ENCODE data around the gene TNN. TPM values are rescaled to one million over a fixed set of nuclear protein-coding genes. Genes with fewer than 3 reads are reported as not detected.

The TNN gene
- total and polyA plus RNA-seq, 10 of the 15 experiments (the other 5 are each of a cell fraction or from before 2014, with no cell fraction given): 0.05 to 0.17 (median 0.11) TPM

GRCh38 chr1:175148068-175148467 lies 80.4 kb downstream of the TNN start:
- Histone ChIP-seq H3K4me1 (ENCODE audit: control insufficient read depth, insufficient read depth, low read length) (peaks cover 2% of the 10 kb centered on the region), H3K4me2 (ENCODE audit: control insufficient read depth, insufficient read depth) (no peak overlapping the region), H3K27ac (ENCODE audit: control insufficient read depth, insufficient read depth) (no peak overlapping the region), H3K9me3 (replicated peaks; ENCODE audit: control insufficient read depth, insufficient read depth, low read length) (no peaks in the 10 kb centered on the region; the same call in 1 of the 3 replicates), H3K9ac (ENCODE audit: control insufficient read depth, insufficient read depth, low read length) (no peak overlapping the region), H3K79me2 (ENCODE audit: control insufficient read depth, insufficient read depth, low read length) (no peaks in the 10 kb centered on the region), H3K4me3 (no peak overlapping the region), H4K20me1 (ENCODE audit: control insufficient read depth, insufficient read depth) (no peaks in the 10 kb centered on the region), H2AFZ (ENCODE audit: control insufficient read depth, low read depth, low read length) (no peak overlapping the region), H3K36me3 (ENCODE audit: control insufficient read depth in 2 of 2, insufficient read depth in 2 of 2, low read length in 1 of 2) (no peaks in the 10 kb centered on the region), H3K27me3 (replicated peaks in 1 of 2; ENCODE audit: control insufficient read depth in 2 of 2, insufficient read depth in 2 of 2, low read length in 1 of 2) (peaks cover 0 to 2% of the 10 kb centered on the region in 2 experiments; a peak in 2 of 4 replicates)
- SMC1A ChIA-PET (ENCODE audit: uncharacterized antibody, unreplicated experiment): interaction anchor here (8.9 kb wide), 1 partner anchor 171 kb away, joined by 208 read pairs; no protein-coding TSS in a partner anchor
- RAD21 ChIA-PET (ENCODE audit: unreplicated experiment): interaction anchor here (0.7 to 9.9 kb wide), 4 partner anchors 23 to 172 kb away, joined by 3 to 191 read pairs (median 15); partner anchors contain the start of gene MRPS14
- CTCF ChIA-PET: interaction anchor here (1.1 to 13.1 kb wide), 9 partner anchors 16 to 289 kb away, joined by 3 to 482 read pairs (median 64); no protein-coding TSS in a partner anchor
- in situ Hi-C loops (cut with MboI): no loop called here
- no TSS peak for BruUV-seq (replicated peaks)
- FAIRE-seq (no peak), ATAC-seq (no peak), DNase-seq (ENCODE audit: low read depth, low spot score) (no peak)
- POLR2A ChIA-PET: interaction anchor here (1.5 kb wide), 1 partner anchor 16 kb away, joined by 3 read pairs; no protein-coding TSS in a partner anchor
- intact Hi-C loops (cut with micrococcal nuclease; ENCODE audit: unreplicated experiment): no loop called here
- WGBS (ENCODE audit: insufficient coverage, insufficient replicate concordance, low lambda C conversion rate, missing lambda C conversion rate): 44% methylated on average over 7 of the region's 7 CpGs
- TF ChIP-seq SMARCA5 (IDR thresholded peaks at IDR 0.05): no peak
- peak; percentile 28; the same call in 1 of the 2 replicates for TF ChIP-seq SPI1 (IDR thresholded peaks at IDR 0.05; ENCODE audit: borderline replicate concordance, insufficient read depth, low read depth, low read length)

DNA sequence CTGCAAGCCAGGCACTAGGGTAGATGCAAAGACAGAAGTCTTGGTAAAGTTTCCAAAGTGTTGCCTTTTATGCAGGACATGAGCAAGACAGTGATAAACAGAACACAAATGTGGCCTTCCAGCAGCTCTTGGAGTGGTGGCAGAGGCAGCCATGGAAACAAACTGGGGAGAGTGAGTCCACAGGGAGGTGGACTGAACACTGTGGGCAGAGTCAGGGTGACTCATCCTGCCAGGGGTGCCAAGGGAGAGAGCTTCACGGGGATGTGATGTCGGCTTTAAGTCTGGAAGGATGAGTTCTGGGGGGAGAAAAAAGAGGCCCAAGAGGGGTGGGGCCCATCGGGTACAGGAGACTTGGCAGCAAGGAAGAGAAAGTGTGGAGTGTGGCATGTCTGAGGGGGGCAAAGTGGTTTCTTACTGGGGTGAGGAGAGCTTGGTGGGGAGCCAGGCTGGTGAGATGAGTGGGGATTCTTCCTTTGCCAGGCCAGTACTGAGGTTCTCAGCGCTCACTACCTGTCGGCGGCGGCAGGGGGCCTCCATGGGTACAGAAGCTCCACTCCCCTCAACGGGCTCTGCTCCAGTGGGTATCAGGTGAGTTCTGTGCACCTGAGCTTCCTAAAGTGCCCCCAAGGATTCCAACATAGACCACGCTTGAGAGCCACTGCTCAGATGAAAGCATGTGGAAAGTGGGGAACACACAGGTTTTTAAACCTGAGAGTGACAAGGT lies 83.1 kb downstream of the TNN start:
- no peaks in the 10 kb centered on the region for H4K20me1 ChIP-seq (ENCODE audit: control insufficient read depth, insufficient read depth)
- H3K79me2 ChIP-seq (ENCODE audit: control insufficient read depth, insufficient read depth, low read length): no peaks in the 10 kb centered on the region
- no peak overlapping the region for H3K9ac ChIP-seq (ENCODE audit: control insufficient read depth, insufficient read depth, low read length)
- 37% methylated on average over 9 of the region's 9 CpGs for WGBS (ENCODE audit: insufficient coverage, insufficient replicate concordance, low lambda C conversion rate, missing lambda C conversion rate)
- H3K27ac ChIP-seq (ENCODE audit: control insufficient read depth, insufficient read depth): no peak overlapping the region
- intact Hi-C loops (cut with micrococcal nuclease; ENCODE audit: unreplicated experiment) (loop anchor here (10.0 kb wide), 2 partner anchors 594 to 924 kb away; partner anchors contain the start of gene TNR), in situ Hi-C loops (cut with MboI) (loop anchor here (10.0 kb wide), 2 partner anchors 284 to 924 kb away; no protein-coding TSS in a partner anchor)
- ChIA-PET CTCF (interaction anchor here (0.9 to 13.1 kb wide), 37 partner anchors 9 to 924 kb away, joined by 3 to 482 read pairs (median 6); no protein-coding TSS in a partner anchor), POLR2A (interaction anchor here (1.4 kb wide), 1 partner anchor 8 kb away, joined by 3 read pairs; no protein-coding TSS in a partner anchor), RAD21 (ENCODE audit: unreplicated experiment) (interaction anchor here (1.0 to 9.9 kb wide), 14 partner anchors 9 to 322 kb away, joined by 3 to 191 read pairs (median 6); partner anchors contain the start of gene MRPS14), SMC1A (ENCODE audit: uncharacterized antibody, unreplicated experiment) (interaction anchor here (0.6 to 8.9 kb wide), 22 partner anchors 8 to 412 kb away, joined by 3 to 208 read pairs (median 5); no protein-coding TSS in a partner anchor)
- H3K4me1 ChIP-seq (ENCODE audit: control insufficient read depth, insufficient read depth, low read length): peaks cover 7% of the 10 kb centered on the region; the same call in 1 of the 2 replicates
- H3K9me3 ChIP-seq (replicated peaks; ENCODE audit: control insufficient read depth, insufficient read depth, low read length): no peaks in the 10 kb centered on the region
- no TSS peak for BruUV-seq (replicated peaks)
- H3K4me2 ChIP-seq (ENCODE audit: control insufficient read depth, insufficient read depth): no peak overlapping the region
- no peak for ATAC-seq
- no peak overlapping the region for H2AFZ ChIP-seq (ENCODE audit: control insufficient read depth, low read depth, low read length)
- peaks cover 0 to 5% of the 10 kb centered on the region in 2 experiments; a peak in 2 of 4 replicates for H3K27me3 ChIP-seq (replicated peaks in 1 of 2; ENCODE audit: control insufficient read depth in 2 of 2, insufficient read depth in 2 of 2, low read length in 1 of 2)
- no peaks in the 10 kb centered on the region for H3K36me3 ChIP-seq (ENCODE audit: control insufficient read depth in 2 of 2, insufficient read depth in 2 of 2, low read length in 1 of 2)
- DNase-seq (ENCODE audit: low read depth, low spot score): no peak
- FAIRE-seq: no peak
- no peak overlapping the region for H3K4me3 ChIP-seq
- TF ChIP-seq RAD21 (IDR thresholded peaks at IDR 0.05; ENCODE audit: insufficient read depth, low read depth, low read length) (no peak), RBBP5 (conservative IDR thresholded peaks at IDR 0.05) (no peak), USF1 (IDR thresholded peaks at IDR 0.05; ENCODE audit: borderline replicate concordance, extremely low read length, insufficient read depth, low read depth, low read length) (no peak), ESRRA (IDR thresholded peaks at IDR 0.05; ENCODE audit: low read length) (no peak), ZSCAN29 (IDR thresholded peaks at IDR 0.05) (no peak), SMAD5 (IDR thresholded peaks at IDR 0.05; ENCODE audit: low read depth) (no peak), TAF1 (IDR thresholded peaks at IDR 0.05; ENCODE audit: borderline replicate concordance, low read depth, low read length) (no peak), ZNF207 (IDR thresholded peaks at IDR 0.05; ENCODE audit: borderline replicate concordance) (no peak), BHLHE40 (IDR thresholded peaks at IDR 0.05; ENCODE audit: borderline replicate concordance in 1 of 2, low read depth in 2 of 2, low read length in 1 of 2) (no peak), NFXL1 (IDR thresholded peaks at IDR 0.05; ENCODE audit: borderline replicate concordance) (no peak), ETV6 (conservative IDR thresholded peaks at IDR 0.05 in 1 of 2, IDR thresholded peaks at IDR 0.05 in 1 of 2; ENCODE audit: borderline replicate concordance in 1 of 2, low read depth in 1 of 2) (no peak)
- TF ChIP-seq, protein P1, sequence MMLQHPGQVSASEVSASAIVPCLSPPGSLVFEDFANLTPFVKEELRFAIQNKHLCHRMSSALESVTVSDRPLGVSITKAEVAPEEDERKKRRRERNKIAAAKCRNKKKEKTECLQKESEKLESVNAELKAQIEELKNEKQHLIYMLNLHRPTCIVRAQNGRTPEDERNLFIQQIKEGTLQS (IDR thresholded peaks at IDR 0.05; ENCODE audit: borderline replicate concordance, extremely low read depth, low read depth, low read length): no peak

Measured in GM12878 (cell line).